NOMO-1 treated with dmso at 0.1 percent for 144 hours (cell line): ENCODE data around the gene MRPL58.
"Not testable (repeated sequence)": the region's sequence is repeated elsewhere in the genome, so short reads cannot be mapped to it uniquely, and the experiment has no call there.

ENCODE experiments used
- DNase-seq: peaks from one replicate; lab custom pipeline; 2025; ENCODE audit not compliant: unreplicated experiment; lab: John Stamatoyannopoulos, UW

MRPL58 gene

GRCh38 chr17:74987418-74987908 lies 25.0 kb upstream of the MRPL58 start, which contains the start of gene CDR2L:
TSS of gene CDR2L (plus strand) at chr17:74987632. CDS start at chr17:74988044, 412 bp downstream.
- DNase-seq = peak; percentile 90

- no peak for DNase-seq
Measured at GRCh38 chr17:74987909-74988711, 24.4 kb upstream of the MRPL58 start.

- DNase-seq = no peak
Measured at GRCh38 chr17:74990581-74991105, 21.8 kb upstream of the MRPL58 start.

DNA sequence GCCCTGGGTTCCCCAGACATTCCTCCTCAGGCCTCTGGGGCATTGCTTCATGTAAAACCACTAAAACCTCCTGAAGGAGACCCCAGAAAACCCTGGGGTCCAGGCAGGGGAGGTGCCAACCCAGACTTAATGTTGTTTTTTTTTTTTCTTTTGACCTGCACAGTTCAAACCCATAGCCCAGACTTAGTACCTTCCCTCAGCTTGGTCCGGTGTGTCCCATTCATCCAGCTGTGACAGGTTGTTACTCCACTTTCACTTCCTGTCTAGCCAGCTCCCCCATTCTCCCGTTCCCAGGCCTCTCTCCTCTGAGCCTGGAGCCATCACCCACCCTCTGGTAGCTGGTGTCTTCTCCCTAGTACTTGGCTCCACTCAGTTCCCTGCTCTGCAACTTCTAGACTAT lies 20.2 kb upstream of the MRPL58 start:
- DNase-seq = no peak

DNA sequence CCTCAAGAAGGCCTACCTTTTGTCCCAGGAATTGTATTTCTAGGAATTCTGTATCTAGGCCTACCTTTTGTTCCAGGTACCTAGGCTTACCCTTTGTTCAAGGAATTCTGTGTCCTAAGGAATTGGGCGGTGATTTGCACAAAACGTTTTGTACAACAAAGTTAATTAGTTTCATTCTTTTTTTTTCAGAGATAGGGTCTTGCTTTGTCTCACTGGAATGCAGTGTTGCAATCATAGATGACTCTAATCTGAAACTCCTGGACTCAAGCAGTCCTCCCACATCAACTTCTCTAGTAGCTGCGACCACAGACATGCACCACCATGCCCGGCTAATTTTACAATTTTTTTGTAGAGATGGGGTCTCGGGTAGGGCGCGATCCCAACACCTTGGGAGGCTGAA lies 18.0 kb upstream of the MRPL58 start:
- no peak for DNase-seq

- no peak for DNase-seq
Measured at GRCh38 chr17:74995847-74996246, 16.6 kb upstream of the MRPL58 start.

- no peak for DNase-seq
Measured at GRCh38 chr17:74998783-74999182, 13.7 kb upstream of the MRPL58 start.

- no peak for DNase-seq
Measured at GRCh38 chr17:74999523-74999922, 12.9 kb upstream of the MRPL58 start.

DNA sequence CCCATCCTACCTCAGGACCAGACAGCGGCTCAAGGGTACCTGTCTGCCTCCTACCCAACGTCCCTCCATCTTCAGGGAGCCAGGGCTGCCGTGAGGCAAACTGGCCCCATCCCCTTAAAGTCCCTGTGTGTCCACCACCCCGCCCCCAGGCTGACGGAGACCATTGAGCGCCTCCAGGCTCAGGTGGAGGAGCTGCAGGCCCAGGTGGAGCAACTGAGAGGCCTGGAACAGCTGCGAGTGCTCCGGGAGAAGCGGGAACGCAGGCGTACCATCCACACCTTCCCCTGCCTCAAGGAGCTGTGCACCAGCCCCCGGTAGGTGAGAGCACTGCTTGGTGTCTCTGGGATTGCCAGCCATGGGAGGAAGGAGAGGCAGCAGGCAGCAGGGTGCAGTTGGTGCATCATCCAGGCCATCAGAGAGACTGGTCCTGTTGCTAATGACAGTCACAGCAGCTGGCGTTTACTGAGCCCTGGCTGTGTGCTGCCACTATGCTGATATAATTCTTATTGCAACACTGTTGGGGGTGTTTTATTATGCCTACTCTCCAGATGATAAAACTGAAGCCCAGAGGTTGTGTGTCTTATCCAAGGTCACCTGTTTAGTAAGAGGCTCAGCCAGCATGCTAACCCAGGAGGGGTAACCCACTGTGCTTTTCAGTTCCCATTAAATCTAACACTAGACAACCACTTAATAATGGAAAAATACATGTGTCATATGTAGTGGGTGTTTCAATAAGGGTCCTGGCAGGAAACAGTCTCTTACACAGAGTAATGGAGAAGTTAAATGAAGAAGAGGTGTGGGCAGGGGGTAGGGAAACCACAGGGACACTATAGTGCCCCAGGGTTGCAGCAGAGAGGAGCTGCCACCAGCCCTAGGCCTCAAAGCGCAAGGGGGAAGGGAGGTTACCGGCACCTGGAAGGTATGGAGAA lies 10.3 kb upstream of the MRPL58 start:
- no peak for DNase-seq

DNA sequence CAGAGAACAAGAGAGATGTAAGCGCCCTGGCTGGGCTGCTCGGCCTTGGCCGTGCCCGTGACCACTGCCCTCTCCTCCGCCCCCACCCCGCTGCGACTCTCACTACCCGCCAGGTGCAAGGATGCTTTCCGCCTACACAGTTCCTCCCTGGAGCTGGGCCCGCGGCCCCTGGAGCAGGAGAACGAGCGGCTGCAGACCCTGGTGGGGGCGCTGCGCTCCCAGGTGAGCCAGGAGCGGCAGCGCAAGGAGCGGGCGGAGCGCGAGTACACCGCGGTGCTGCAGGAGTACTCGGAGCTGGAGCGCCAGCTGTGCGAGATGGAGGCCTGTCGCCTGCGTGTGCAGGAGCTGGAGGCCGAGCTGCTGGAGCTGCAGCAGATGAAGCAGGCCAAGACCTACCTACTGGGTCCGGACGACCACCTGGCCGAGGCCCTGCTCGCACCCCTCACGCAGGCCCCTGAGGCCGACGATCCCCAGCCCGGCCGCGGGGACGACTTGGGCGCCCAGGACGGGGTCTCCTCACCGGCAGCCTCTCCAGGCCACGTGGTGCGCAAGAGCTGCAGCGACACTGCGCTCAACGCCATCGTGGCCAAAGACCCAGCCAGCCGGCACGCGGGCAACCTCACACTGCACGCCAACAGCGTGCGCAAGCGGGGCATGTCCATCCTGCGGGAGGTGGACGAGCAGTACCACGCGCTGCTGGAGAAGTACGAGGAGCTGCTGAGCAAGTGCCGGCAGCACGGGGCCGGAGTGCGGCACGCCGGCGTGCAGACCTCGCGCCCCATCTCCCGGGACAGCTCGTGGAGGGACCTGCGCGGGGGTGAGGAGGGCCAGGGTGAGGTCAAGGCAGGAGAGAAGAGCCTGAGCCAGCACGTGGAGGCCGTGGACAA lies 9.2 kb upstream of the MRPL58 start:
- DNase-seq = no peak

DNA sequence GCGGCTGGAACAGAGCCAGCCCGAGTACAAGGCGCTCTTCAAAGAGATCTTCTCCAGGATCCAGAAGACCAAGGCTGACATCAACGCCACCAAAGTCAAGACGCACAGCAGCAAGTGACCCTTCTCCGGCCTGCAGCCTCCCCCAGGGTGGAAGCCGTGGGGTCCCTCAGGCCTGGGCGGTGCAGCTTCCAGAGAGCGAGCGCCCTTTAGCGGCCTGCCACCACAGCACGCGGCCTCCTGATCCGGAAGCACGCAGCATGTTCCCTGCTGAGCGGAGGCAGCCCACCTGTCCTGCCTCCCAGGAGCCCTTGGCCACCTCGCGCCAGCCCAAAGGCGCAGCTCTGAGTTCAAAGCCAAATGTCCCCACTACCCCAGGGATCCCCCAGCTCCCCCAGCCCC lies 8.5 kb upstream of the MRPL58 start:
- DNase-seq = no peak

GRCh38 chr17:75004371-75004770 lies 8.1 kb upstream of the MRPL58 start:
- DNase-seq = no peak

GRCh38 chr17:75005291-75005690 lies 7.2 kb upstream of the MRPL58 start:
- DNase-seq = no peak

DNA sequence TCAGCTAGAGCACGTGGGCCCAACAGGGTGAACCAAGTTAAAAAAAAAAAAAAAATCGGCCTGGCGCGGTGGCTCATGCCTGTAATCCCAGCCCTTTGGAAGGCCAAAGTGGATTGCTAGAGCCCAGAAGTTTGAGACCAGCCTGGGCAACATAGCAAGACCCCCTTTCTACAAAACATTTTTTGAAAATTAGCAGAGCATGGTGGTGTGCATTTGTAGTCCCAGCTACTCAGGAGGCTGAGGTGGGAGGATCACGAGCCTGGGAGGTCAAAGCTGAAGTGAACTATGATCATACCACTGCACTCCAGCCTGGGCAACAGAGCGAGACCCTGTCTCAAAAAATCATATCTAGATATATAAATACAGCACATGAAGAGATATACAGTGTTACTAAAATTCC lies 6.4 kb upstream of the MRPL58 start:
- not testable (repeated sequence) for DNase-seq

DNA sequence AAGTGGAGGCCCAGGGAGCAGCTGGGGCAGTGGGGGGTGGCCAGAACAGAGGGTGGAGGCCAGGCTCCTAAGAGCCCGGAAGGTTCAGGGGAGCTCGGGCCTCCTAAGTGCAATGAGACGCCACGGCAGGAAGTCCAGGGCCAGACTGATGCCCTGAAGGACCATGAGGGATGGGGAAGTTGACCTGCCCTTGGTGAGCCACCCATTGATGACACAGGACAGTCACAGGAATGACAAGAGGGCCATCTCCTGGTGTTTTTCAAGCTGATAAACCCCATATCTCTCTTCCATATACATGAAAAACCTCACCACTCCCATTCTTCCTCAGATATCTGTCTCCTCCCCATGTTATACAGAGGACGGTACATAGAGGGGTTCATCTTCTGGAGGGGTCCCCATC lies 5.8 kb upstream of the MRPL58 start:
- DNase-seq = peak; percentile 42

DNA sequence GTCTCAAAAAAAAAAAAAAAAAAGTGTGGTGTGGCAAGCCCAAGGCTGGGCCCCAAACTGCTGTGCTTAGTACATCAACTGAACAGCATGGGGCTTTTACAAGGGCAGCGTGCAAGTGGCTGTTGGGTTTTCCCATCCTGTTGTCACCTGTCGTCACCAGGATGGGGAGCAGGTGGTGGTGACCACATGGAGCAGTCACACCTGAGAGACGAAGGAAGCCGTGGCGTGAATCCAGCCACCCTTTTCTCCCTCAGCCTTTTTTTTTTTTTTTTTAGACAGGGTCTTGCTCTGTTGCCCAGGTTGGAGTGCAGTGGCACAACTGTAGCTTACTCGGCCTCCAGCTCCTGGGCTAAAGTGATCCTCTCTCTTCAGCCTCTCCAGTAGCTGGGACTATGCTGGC lies 4.1 kb upstream of the MRPL58 start:
- DNase-seq = no peak

DNA sequence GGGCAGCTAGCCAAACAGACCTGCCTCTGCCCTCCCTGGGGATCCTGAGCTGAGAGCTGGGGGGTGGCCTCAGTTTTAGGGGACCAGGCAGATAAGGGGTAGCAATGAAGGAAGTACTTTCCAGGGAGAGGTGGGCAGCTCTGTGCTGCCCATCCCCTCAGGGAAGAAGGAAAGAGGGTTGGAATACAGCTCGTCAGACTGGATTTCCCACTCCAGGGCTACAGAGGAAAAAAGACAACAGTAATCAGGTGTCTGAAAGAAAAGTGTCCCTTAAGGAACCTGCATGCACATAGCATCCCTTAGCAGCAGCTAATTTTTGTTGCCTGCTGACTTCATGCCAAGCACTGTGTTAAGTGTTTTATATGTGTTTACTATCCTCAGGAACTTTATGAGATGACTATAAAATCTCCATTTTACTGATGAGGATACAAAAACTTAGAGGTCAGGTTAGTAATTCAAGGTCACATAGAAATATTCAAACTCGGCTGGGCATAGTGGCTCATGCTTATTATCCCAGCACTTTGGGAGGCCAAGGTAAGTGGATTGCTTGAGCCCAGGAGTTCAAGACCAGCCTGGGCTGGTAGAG lies 3.2 kb upstream of the MRPL58 start:
- no peak for DNase-seq

GRCh38 chr17:75010683-75011400 lies 1.6 kb upstream of the MRPL58 start:
- DNase-seq = no peak

- DNase-seq = no peak
Measured at GRCh38 chr17:75011401-75012095, 922 bp upstream of the MRPL58 start.
